ENCODE measurements around the gene RAB26.

GRCh38 chr16:2154533-2155090 is 6.2 kb downstream of the RAB26 start:
- TF ChIP-seq POLR2A (IDR thresholded peaks at IDR 0.05) (no peak), CTCF (IDR thresholded peaks at IDR 0.05) (no peak), POLR2AphosphoS5 (IDR thresholded peaks at IDR 0.05) (no peak)

Data from breast epithelium (tissue), 3 donors.